ENCODE results near the gene TMEM240. TPM values are rescaled to one million over a fixed set of nuclear protein-coding genes. Genes with fewer than 3 reads are reported as not detected.

Gene TMEM240
- total RNA-seq, 2 donors from 2014 or later = 11.1 TPM

- TF ChIP-seq CTCF (IDR thresholded peaks at IDR 0.05) = no peak
- no peaks in the 10 kb centered on the region for H3K27me3 ChIP-seq (replicated peaks; ENCODE audit: insufficient read depth)
- no peak for DNase-seq (ENCODE audit: low spot score)
- H3K9me3 ChIP-seq = no peaks in the 10 kb centered on the region
- H3K36me3 ChIP-seq = peaks cover 30% of the 10 kb centered on the region
- peaks cover 14 to 25% of the 10 kb centered on the region in 2 donors for H3K4me1 ChIP-seq (ENCODE audit: control insufficient read depth in 1 of 2, low read depth in 2 of 2)
- no peak for ATAC-seq (ENCODE audit: insufficient number of reproducible peaks, low FRiP score, low read depth)
- no peak overlapping the region for H3K4me3 ChIP-seq
- H3K27ac ChIP-seq = no peak overlapping the region
Measured at GRCh38 chr1:1567891-1568291, 27.5 kb upstream of the TMEM240 start.

DNA sequence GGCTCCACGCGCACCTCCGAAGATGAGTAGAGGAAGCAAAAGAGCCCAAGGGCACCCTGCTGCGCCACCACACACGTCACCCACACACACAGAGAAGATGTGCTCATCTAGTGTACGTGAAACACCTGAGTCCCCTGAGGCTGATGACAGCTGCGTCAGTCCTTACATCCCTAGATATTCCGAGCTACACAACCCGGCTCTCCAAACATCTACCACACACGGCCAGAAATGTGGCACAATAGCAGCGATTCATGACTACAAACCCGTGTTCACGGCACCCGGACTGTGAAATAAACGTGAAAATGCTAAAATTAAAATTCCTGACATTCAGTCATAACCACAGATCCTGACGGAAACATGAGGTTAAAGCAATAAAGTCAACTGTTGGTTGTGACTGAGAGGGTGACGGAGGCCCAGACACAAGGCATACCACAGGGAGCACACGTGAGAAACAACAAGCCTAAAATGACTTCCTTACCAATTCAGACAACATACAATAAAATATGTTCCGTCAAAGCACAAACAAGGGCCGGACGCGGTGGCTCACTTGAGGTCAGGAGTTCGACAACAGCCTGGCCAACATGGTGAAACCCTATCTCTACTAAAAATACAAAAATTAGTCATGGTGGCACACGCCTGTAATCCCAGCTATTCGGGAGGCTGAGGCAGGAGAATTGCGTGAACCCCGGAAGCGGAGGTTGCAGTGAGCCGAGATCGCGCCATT is 26.9 kb upstream of the TMEM240 start:
- no peak for TF ChIP-seq CTCF (IDR thresholded peaks at IDR 0.05)
- H3K27ac ChIP-seq = no peak overlapping the region
- no peak overlapping the region for H3K4me3 ChIP-seq
- no peaks in the 10 kb centered on the region for H3K9me3 ChIP-seq
- no peak for ATAC-seq (ENCODE audit: insufficient number of reproducible peaks, low FRiP score, low read depth)
- H3K36me3 ChIP-seq = peaks cover 34% of the 10 kb centered on the region
- peaks cover 9 to 20% of the 10 kb centered on the region in 2 donors for H3K4me1 ChIP-seq (ENCODE audit: control insufficient read depth in 1 of 2, low read depth in 2 of 2)
- H3K27me3 ChIP-seq (replicated peaks; ENCODE audit: insufficient read depth) = no peaks in the 10 kb centered on the region
- no peak for DNase-seq (ENCODE audit: low spot score)

DNA sequence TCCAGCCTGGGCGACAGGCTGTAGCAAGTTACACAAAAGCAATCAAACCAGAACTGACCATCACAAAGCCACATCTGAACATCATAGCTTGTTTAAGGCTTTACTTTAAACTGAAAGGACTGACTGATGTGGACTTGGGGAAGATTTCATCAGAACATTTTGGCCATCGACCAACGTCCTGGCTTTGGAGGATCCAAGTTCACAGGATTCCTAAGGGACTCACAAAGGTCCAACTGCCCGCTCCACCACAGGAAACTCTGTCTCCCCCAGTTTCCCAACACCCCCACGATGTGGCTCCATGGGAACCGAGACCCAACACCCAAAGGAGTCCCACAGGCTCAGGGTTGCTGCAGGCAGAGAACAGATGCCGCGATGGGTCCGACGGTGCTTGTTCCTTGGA is 24.9 kb upstream of the TMEM240 start:
- H3K9me3 ChIP-seq = no peaks in the 10 kb centered on the region
- H3K4me1 ChIP-seq (ENCODE audit: control insufficient read depth in 1 of 2, low read depth in 2 of 2) = peaks cover 7 to 19% of the 10 kb centered on the region in 2 donors
- TF ChIP-seq CTCF (IDR thresholded peaks at IDR 0.05) = no peak
- DNase-seq (ENCODE audit: low spot score) (no peak), ATAC-seq (ENCODE audit: insufficient number of reproducible peaks, low FRiP score, low read depth) (no peak)
- H3K4me3 ChIP-seq = no peak overlapping the region
- H3K27me3 ChIP-seq (replicated peaks; ENCODE audit: insufficient read depth) = no peaks in the 10 kb centered on the region
- peaks cover 45% of the 10 kb centered on the region for H3K36me3 ChIP-seq
- no peak overlapping the region for H3K27ac ChIP-seq

DNA sequence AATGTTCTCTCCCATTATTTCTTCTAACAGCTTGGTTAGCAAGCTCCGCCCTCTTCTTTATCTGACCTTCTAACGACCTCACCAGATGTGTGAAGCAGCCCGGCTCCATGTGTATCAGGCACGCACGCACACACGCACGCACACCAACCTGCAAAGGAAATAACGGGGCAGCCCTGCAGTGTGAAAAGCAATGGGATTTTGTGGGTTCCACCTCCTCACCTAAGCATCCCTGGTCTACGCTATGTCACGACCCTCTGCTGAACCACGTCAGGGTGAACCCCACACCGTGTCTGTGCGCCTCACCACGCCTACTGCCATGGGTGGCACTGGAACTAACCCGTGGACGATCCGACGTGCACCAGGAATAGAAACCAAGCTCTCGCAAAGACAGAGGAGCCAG is 23.8 kb upstream of the TMEM240 start:
- Histone ChIP-seq H3K27me3 (replicated peaks; ENCODE audit: insufficient read depth) (no peaks in the 10 kb centered on the region), H3K4me1 (ENCODE audit: control insufficient read depth in 1 of 2, low read depth in 2 of 2) (peaks cover 3 to 9% of the 10 kb centered on the region in 2 donors), H3K36me3 (peaks cover 50% of the 10 kb centered on the region), H3K27ac (no peak overlapping the region), H3K4me3 (no peak overlapping the region), H3K9me3 (no peaks in the 10 kb centered on the region)
- DNase-seq (ENCODE audit: low spot score) (no peak), ATAC-seq (ENCODE audit: insufficient number of reproducible peaks, low FRiP score, low read depth) (no peak)
- no peak for TF ChIP-seq CTCF (IDR thresholded peaks at IDR 0.05)

- no peak overlapping the region for H3K4me3 ChIP-seq
- TF ChIP-seq CTCF (IDR thresholded peaks at IDR 0.05) = no peak
- H3K27me3 ChIP-seq (replicated peaks; ENCODE audit: insufficient read depth) = no peaks in the 10 kb centered on the region
- no peak overlapping the region for H3K27ac ChIP-seq
- no peaks in the 10 kb centered on the region for H3K9me3 ChIP-seq
- H3K36me3 ChIP-seq = peaks cover 50% of the 10 kb centered on the region
- H3K4me1 ChIP-seq (ENCODE audit: control insufficient read depth in 1 of 2, low read depth in 2 of 2) = peaks cover 3 to 9% of the 10 kb centered on the region in 2 donors
- ATAC-seq (ENCODE audit: insufficient number of reproducible peaks, low FRiP score, low read depth) (no peak), DNase-seq (ENCODE audit: low spot score) (no peak)
Measured at GRCh38 chr1:1563688-1564087, 23.3 kb upstream of the TMEM240 start.

Data from thoracic aorta (tissue), 2 donors.